GM18519 (cell line): Measurements from ENCODE around the gene TTC9.
A peak's percentile ranks its signal among the peaks of the same experiment; 100 is the strongest.

Experiments used
- ATAC-seq: cut with Tn5 transposase; IDR thresholded peaks from one replicate; pipeline ENCODE4 v1.9.1; 2021; ENCODE audit warnings: mild to moderate bottlenecking, moderate library complexity; ENCODE audit not compliant: unreplicated experiment, low FRiP score

The TTC9 gene

GRCh38 chr14:70641548-70642302 lies at the start of gene TTC9:
TTC9 (plus strand) TSS chr14:70641916; CDS start chr14:70642130, 214 bp downstream.
- ATAC-seq = no peak

GRCh38 chr14:70594461-70594860 lies 47.3 kb upstream of the TTC9 start:
- ATAC-seq = no peak

- no peak for ATAC-seq
Measured at GRCh38 chr14:70595443-70596185, 46.1 kb upstream of the TTC9 start.

GRCh38 chr14:70597731-70598130 lies 44.0 kb upstream of the TTC9 start:
- ATAC-seq = no peak

GRCh38 chr14:70599345-70599744 lies 42.4 kb upstream of the TTC9 start:
- no peak for ATAC-seq

- peak; percentile 81 for ATAC-seq
Measured at GRCh38 chr14:70600382-70601157, 41.1 kb upstream of the TTC9 start, which contains the start of gene MED6. MED6 (minus strand) TSS chr14:70600655; CDS start chr14:70600637, 18 bp downstream.

GRCh38 chr14:70601162-70601561 lies 40.6 kb upstream of the TTC9 start:
- no peak for ATAC-seq

GRCh38 chr14:70602254-70602653 lies 39.5 kb upstream of the TTC9 start:
- no peak for ATAC-seq

- no peak for ATAC-seq
Measured at GRCh38 chr14:70611216-70611615, 30.5 kb upstream of the TTC9 start.

GRCh38 chr14:70616646-70617045 lies 25.1 kb upstream of the TTC9 start:
- no peak for ATAC-seq

GRCh38 chr14:70618314-70618713 lies 23.4 kb upstream of the TTC9 start:
- no peak for ATAC-seq

- no peak for ATAC-seq
Measured at GRCh38 chr14:70619708-70620107, 22.0 kb upstream of the TTC9 start.

- no peak for ATAC-seq
Measured at GRCh38 chr14:70622111-70622712, 19.5 kb upstream of the TTC9 start.

- no peak for ATAC-seq
Measured at GRCh38 chr14:70624972-70625371, 16.7 kb upstream of the TTC9 start.

- ATAC-seq = no peak
Measured at GRCh38 chr14:70631948-70632347, 9.8 kb upstream of the TTC9 start.

GRCh38 chr14:70635971-70636595 lies 5.6 kb upstream of the TTC9 start:
- ATAC-seq = no peak

GRCh38 chr14:70638416-70638815 lies 3.3 kb upstream of the TTC9 start:
- ATAC-seq = no peak

GRCh38 chr14:70640938-70641547 lies 673 bp upstream of the TTC9 start:
- no peak for ATAC-seq

GRCh38 chr14:70642303-70643235 lies 853 bp downstream of the TTC9 start:
- no peak for ATAC-seq
